Keratinocyte (primary cell): Measurements from ENCODE around the gene PLCB3. TPM values are rescaled to one million over a fixed set of nuclear protein-coding genes. Genes with fewer than 3 reads are reported as not detected.

Source experiments
- DNase-seq: peaks from one replicate; pipeline ENCODE4 v3.0.0-alpha.2; 2011; ENCODE audit warnings: low read depth, missing footprints, low spot score
- FAIRE-seq: peaks from 2 replicates; lab custom pipeline; 2011; peaks lifted over from hg19 to GRCh38; lab: Jason Lieb, UNC
- H2AFZ ChIP-seq: 2 replicates; pipeline ENCODE4 v1.6.0; 2012; ENCODE audit warnings: low read length, control low read depth, inconsistent platforms; ENCODE audit not compliant: control insufficient read depth
- H3K27ac ChIP-seq: 2 replicates; pipeline ENCODE4 v1.5.1; 2011; ENCODE audit warnings: low read length; ENCODE audit not compliant: control insufficient read depth, insufficient read depth
- H3K27me3 ChIP-seq: 3 replicates; pipeline ENCODE4 v1.6.0; 2011; ENCODE audit warnings: low read length; ENCODE audit not compliant: control insufficient read depth, insufficient read depth; ENCODE audit errors: extremely low read depth
- H3K36me3 ChIP-seq, 2 experiments: 2 replicates in 1 of 2; 3 replicates in 1 of 2; pipeline ENCODE4 v1.5.1; 2011; ENCODE audit warnings: low read length in 2 of 2, mild to moderate bottlenecking in 1 of 2; ENCODE audit not compliant: control insufficient read depth in 2 of 2, insufficient read depth in 2 of 2; ENCODE audit errors: extremely low read depth in 1 of 2
- H3K4me1 ChIP-seq: 3 replicates; pipeline ENCODE4 v1.5.1; 2011; ENCODE audit warnings: low read length; ENCODE audit not compliant: control insufficient read depth, insufficient read depth; ENCODE audit errors: extremely low read depth
- H3K4me2 ChIP-seq: 3 replicates; pipeline ENCODE4 v1.6.0; 2011; ENCODE audit warnings: low read depth, low read length; ENCODE audit not compliant: control insufficient read depth, insufficient read depth; ENCODE audit errors: extremely low read depth
- H3K4me3 ChIP-seq, 3 experiments: fragments of 200-600 bp in 1 of 3; sonication (generic) in 1 of 3; 2 replicates in 2 of 3; 3 replicates in 1 of 3; pipeline ENCODE4 v1.5.1; 2011 to 2016; ENCODE audit warnings: low read length in 3 of 3, mild to moderate bottlenecking in 3 of 3, control low read depth in 2 of 3, inconsistent platforms in 1 of 3, low read depth in 1 of 3, mixed read lengths in 1 of 3, mixed run types in 1 of 3, moderate library complexity in 1 of 3; ENCODE audit not compliant: control insufficient read depth in 2 of 3, insufficient read depth in 2 of 3; ENCODE audit errors: extremely low read depth in 1 of 3
- H3K79me2 ChIP-seq: 2 replicates; pipeline ENCODE4 v1.6.0; 2012; ENCODE audit warnings: low read length; ENCODE audit not compliant: control insufficient read depth, insufficient read depth
- H3K9ac ChIP-seq: 3 replicates; pipeline ENCODE4 v1.6.0; 2011; ENCODE audit warnings: low read length; ENCODE audit not compliant: control insufficient read depth, insufficient read depth; ENCODE audit errors: extremely low read depth
- H3K9me1 ChIP-seq: 3 replicates; pipeline ENCODE4 v1.6.0; 2011; ENCODE audit warnings: low read length; ENCODE audit not compliant: control insufficient read depth, insufficient read depth; ENCODE audit errors: extremely low read depth
- H3K9me3 ChIP-seq: 2 replicates; pipeline ENCODE4 v1.5.1; 2012; ENCODE audit warnings: low read depth, low read length; ENCODE audit not compliant: control insufficient read depth
- H4K20me1 ChIP-seq: 3 replicates; pipeline ENCODE4 v1.6.0; 2011; ENCODE audit warnings: low read length; ENCODE audit not compliant: control insufficient read depth, insufficient read depth; ENCODE audit errors: extremely low read depth
- EZH2 ChIP-seq: IDR thresholded peaks from one replicate; pipeline ENCODE4 v1.6.1; 2012; ENCODE audit warnings: inconsistent platforms, mild to moderate bottlenecking, low read length, moderate library complexity
- dilution Hi-C: fragments of 300-500 bp; cut with MboI; formaldehyde crosslinking; loops from one replicate; pipeline ENCODE4 v1.7.0; 2020; ENCODE audit warnings: low sequenced_read_pairs; ENCODE audit not compliant: extremely low pct_ligation_motif_present
- polyA plus RNA-seq, 5 experiments: library from polyadenylated mRNA; depleted of rRNA in 3 of 5; stranded (reverse) in 3 of 5; stranded (forward) in 1 of 5; unstranded in 1 of 5; fragments of >200 nt; gene quantifications; 1 replicate in 1 of 5; 2 replicates in 3 of 5; 3 replicates in 1 of 5; pipeline versions ENCODE4 v1.2.1 to v1.2.3, GENCODE V29; 2011 to 2012; ENCODE audit warnings: missing spikeins in 2 of 5, low read depth in 1 of 5, low replicate concordance in 1 of 5
- TF ChIP-seq, protein P1 (sequence below), 3 experiments: IDR thresholded peaks in 1 of 3; conservative IDR thresholded peaks in 1 of 3; optimal IDR thresholded peaks in 1 of 3; 2 replicates in 2 of 3; 3 replicates in 1 of 3; pipeline versions ENCODE3 to v1.5.1; 2011; ENCODE audit warnings: low read length in 3 of 3, mild to moderate bottlenecking in 3 of 3, moderate library complexity in 2 of 3, control low read depth in 1 of 3, inconsistent platforms in 1 of 3; ENCODE audit not compliant: insufficient read depth in 2 of 3; ENCODE audit errors: extremely low read depth in 1 of 3

Gene PLCB3
- polyA plus RNA-seq, 1 donor (not counting 4 experiments of a cell fraction or from before 2014, with no cell fraction given) = 32.5 TPM

DNA sequence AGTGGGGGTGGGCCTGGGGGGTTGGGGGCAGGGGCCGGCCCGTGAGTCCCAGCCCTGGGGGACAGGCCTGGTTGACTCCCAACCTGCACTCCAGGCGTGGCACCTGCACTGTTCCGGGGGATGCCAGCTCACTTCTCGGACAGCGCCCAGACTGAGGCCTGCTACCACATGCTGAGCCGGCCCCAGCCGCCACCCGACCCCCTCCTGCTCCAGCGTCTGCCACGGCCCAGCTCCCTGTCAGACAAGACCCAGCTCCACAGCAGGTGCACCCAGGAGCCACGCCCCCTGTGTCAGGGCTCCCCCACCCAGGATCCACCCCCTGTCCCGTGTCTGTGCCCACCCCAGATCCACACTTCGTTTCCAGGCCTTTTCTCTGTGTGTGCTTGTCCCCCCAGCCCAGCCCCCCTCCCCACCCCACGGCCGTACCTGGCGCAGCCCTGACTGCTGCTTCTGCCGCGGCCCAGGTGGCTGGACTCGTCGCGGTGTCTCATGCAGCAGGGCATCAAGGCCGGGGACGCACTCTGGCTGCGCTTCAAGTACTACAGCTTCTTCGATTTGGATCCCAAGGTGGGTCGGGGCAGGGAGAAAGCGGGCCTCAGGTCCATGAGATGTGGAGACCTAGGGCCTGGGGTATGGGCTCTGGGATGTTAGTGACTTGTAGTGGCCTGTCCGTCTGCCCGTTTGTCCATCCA, 40.0 kb upstream of the PLCB3 start:
- dilution Hi-C loops = no loop called here
- Histone ChIP-seq H3K4me3 (no peak overlapping the region), H3K9me1 (no peaks in the 10 kb centered on the region), H2AFZ (no peak overlapping the region), H4K20me1 (no peaks in the 10 kb centered on the region), H3K4me2 (no peak overlapping the region), H3K9ac (no peak overlapping the region), H3K27me3 (no peaks in the 10 kb centered on the region), H3K27ac (no peak overlapping the region), H3K79me2 (no peaks in the 10 kb centered on the region), H3K36me3 (peaks cover 2 to 17% of the 10 kb centered on the region in 2 experiments), H3K9me3 (no peaks in the 10 kb centered on the region), H3K4me1 (no peaks in the 10 kb centered on the region)
- no peak for TF ChIP-seq EZH2
- TF ChIP-seq, protein P1, sequence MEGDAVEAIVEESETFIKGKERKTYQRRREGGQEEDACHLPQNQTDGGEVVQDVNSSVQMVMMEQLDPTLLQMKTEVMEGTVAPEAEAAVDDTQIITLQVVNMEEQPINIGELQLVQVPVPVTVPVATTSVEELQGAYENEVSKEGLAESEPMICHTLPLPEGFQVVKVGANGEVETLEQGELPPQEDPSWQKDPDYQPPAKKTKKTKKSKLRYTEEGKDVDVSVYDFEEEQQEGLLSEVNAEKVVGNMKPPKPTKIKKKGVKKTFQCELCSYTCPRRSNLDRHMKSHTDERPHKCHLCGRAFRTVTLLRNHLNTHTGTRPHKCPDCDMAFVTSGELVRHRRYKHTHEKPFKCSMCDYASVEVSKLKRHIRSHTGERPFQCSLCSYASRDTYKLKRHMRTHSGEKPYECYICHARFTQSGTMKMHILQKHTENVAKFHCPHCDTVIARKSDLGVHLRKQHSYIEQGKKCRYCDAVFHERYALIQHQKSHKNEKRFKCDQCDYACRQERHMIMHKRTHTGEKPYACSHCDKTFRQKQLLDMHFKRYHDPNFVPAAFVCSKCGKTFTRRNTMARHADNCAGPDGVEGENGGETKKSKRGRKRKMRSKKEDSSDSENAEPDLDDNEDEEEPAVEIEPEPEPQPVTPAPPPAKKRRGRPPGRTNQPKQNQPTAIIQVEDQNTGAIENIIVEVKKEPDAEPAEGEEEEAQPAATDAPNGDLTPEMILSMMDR (optimal IDR thresholded peaks at IDR 0.05 in 1 of 3, IDR thresholded peaks at IDR 0.05 in 1 of 3, conservative IDR thresholded peaks at IDR 0.05 in 1 of 3; ENCODE audit: extremely low read depth in 1 of 3, insufficient read depth in 2 of 3, low read length in 3 of 3) = no peak
- FAIRE-seq = no peak
- no peak for DNase-seq

DNA sequence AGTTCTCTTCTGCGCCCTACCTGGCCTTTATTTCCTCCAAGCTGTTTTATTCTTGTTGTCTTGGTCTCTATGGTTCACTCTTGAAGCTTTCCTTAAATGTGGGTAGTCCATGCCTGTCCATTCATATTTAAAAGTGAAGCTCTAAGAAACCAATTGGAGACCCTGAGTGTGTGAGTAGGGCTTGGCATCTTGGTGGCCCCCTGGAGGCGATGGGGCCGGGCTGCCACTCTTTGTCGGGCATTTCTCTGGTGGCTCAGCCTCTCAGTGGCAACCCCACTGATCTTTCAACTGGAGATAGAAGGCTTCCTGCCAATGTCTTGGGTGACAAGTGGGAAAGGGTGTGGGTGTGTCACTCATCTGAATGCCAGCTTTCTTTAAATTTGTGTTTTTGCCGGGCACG, 34.5 kb upstream of the PLCB3 start:
- Histone ChIP-seq H2AFZ (no peak overlapping the region), H3K9ac (no peak overlapping the region), H3K27ac (no peak overlapping the region), H3K4me2 (no peak overlapping the region), H3K4me1 (no peaks in the 10 kb centered on the region), H3K79me2 (no peaks in the 10 kb centered on the region), H3K9me1 (no peaks in the 10 kb centered on the region), H3K9me3 (no peaks in the 10 kb centered on the region), H4K20me1 (no peaks in the 10 kb centered on the region), H3K27me3 (no peaks in the 10 kb centered on the region), H3K4me3 (no peak overlapping the region), H3K36me3 (peaks cover 0 to 11% of the 10 kb centered on the region in 2 experiments)
- dilution Hi-C loops = no loop called here
- DNase-seq (no peak), FAIRE-seq (no peak)
- no peak for TF ChIP-seq EZH2
- TF ChIP-seq, protein P1 (optimal IDR thresholded peaks at IDR 0.05 in 1 of 3, IDR thresholded peaks at IDR 0.05 in 1 of 3, conservative IDR thresholded peaks at IDR 0.05 in 1 of 3; ENCODE audit: extremely low read depth in 1 of 3, insufficient read depth in 2 of 3, low read length in 3 of 3) = no peak
